HG02870 (cell line): ENCODE results near the gene IQGAP2.

Experiments used
- ATAC-seq: cut with Tn5 transposase; IDR thresholded peaks from one replicate; pipeline ENCODE4 v1.9.1; 2021; ENCODE audit warnings: mild to moderate bottlenecking, moderate library complexity; ENCODE audit not compliant: unreplicated experiment

IQGAP2 gene

GRCh38 chr5:76475936-76476335 lies 72.9 kb downstream of the IQGAP2 start:
- no peak for ATAC-seq

- no peak for ATAC-seq
Observed at GRCh38 chr5:76476474-76477038, 73.5 kb downstream of the IQGAP2 start.

- ATAC-seq: no peak
Observed at GRCh38 chr5:76477061-76477460, 74.0 kb downstream of the IQGAP2 start.

DNA sequence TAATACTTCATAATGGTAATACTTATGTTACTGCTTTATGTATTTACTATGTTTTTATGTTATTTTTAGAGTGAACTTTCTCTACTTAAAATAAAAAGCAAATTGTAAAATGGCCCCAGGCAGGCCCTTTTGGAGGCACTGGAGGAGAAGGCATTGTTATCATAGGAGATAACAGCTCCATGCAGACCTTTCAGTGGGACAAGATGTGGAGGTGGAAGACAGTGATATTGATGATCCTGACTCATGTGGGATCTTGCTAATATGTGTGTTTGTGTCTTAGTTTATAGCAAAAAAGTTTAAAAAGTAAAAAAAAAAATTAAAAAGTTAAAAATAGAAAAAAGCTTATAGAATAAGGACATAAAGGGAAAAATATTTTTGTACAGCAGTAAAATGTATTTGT lies 74.5 kb downstream of the IQGAP2 start:
- ATAC-seq: no peak

DNA sequence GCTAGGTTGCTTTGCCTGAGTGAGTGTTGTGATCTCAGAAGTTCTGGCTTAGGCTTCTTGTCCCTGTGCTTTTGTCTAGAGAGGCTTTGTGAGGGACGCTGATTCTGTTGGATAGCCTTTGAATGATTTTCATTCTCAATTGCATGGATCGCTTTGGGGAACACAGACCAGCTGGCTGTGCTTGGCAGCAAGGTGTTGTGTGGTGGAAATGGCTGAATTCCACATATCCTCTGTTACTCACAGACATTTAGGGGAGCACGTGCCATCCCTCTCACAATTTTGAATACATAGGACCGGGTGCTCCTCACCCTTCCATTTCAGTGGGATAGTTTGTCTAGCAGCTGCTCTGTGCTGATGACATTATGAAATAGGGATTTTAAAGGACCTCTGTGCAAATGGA lies 76.2 kb downstream of the IQGAP2 start:
- ATAC-seq: no peak

GRCh38 chr5:76479973-76480667 lies 77.0 kb downstream of the IQGAP2 start:
- no peak for ATAC-seq

GRCh38 chr5:76482984-76483383 lies 79.9 kb downstream of the IQGAP2 start:
- no peak for ATAC-seq

GRCh38 chr5:76483433-76483832 lies 80.3 kb downstream of the IQGAP2 start:
- ATAC-seq: no peak

- ATAC-seq: no peak
Observed at GRCh38 chr5:76483881-76484280, 80.8 kb downstream of the IQGAP2 start.

DNA sequence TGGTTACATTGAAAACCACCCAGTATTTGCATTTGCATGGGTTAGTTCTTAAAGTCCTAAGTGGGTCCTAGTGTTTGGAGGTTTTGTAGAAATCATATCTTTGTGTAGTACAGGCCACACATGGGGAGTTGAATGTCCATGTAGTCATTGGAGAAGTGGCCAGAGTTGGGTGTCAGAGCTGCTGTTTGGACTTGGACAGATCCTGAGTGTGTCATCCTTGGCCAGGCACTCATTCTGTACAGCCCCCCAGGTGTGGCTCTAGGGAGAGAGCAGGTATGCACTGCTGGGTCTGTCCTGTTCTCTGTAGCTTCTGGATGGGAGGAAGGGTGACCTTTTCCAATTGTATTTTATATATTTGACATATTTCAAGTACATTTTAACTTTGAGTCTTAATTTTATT lies 82.4 kb downstream of the IQGAP2 start:
- no peak for ATAC-seq

- no peak for ATAC-seq
Observed at GRCh38 chr5:76487386-76487785, 84.3 kb downstream of the IQGAP2 start.

DNA sequence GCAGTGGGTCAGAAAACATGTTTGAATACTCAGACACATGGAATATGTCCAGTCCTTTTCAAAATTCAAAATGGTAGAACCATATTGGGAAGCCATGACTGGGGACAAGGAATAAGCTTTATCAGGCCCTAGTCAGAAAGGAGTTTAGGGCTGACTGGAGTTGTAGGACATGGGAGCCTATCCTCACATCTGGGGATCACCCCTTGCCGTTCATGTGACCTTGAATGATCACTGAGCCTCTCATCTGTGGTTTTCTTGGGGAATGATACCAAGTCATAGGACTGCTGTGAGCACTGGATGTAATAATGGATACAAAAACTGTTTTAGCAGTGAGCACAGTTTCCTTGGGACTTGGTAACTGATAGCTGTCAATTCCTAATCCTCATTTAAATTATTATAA lies 84.7 kb downstream of the IQGAP2 start:
- ATAC-seq: no peak

DNA sequence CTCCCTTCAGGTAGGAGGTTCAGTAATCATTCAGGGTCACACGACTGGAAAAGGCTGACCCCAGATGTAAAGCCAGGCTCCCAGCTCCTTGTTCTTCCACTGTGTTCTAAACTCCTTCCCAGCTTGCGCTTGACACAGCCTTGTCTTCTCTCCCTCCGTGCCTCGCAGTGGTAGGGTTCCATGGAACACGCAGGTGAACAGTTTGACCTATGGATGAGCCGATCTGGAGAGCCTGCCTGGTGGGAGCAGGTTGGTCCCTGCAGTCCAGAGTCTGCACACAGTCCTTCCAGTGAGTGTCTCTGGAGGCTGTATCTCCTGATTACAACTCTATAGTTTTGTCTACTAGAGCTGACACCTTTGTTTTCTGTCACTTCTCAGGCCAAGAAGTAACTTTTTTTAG lies 85.9 kb downstream of the IQGAP2 start:
- no peak for ATAC-seq

GRCh38 chr5:76489877-76490688 lies 87.0 kb downstream of the IQGAP2 start:
- ATAC-seq: no peak

DNA sequence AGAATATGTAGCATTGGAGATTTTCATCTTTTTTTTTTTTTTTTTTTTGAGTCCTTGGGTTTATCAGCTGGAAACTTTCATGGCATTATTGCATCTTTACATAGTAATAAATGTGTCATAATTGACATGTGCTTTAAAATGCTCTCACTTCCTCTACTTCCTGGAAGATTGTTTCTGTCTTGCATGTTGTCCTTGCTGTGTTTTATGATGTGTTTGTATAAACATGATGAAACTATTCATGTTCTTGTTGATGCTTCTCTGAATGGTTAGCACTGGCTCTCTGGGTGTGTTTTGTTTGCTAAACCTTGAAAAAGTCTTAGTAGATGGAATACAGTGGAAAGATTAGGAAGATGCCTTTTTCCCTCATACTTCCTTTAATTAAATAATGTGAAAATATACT lies 87.9 kb downstream of the IQGAP2 start:
- ATAC-seq: no peak

DNA sequence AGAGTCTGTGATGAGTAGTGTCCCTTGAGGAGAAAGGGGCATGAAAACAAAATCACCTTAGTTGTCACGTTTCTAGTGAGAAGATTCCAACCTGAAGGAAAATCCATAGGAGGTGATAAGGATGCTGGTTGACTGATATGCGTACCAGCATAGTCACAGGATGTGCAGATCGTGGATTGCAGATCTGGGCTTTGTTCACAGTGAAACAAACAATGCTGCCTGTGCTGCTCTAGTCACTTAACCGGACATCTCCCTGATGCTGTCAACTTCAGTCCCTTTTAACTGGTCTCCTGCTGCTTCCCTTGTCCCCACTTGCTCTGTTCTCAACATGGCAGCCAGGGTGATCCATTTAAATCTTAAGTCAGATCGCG lies 89.7 kb downstream of the IQGAP2 start:
- ATAC-seq: no peak

GRCh38 chr5:76493190-76493837 lies 90.2 kb downstream of the IQGAP2 start:
- ATAC-seq: no peak

GRCh38 chr5:76494201-76494600 lies 91.1 kb downstream of the IQGAP2 start:
- no peak for ATAC-seq

DNA sequence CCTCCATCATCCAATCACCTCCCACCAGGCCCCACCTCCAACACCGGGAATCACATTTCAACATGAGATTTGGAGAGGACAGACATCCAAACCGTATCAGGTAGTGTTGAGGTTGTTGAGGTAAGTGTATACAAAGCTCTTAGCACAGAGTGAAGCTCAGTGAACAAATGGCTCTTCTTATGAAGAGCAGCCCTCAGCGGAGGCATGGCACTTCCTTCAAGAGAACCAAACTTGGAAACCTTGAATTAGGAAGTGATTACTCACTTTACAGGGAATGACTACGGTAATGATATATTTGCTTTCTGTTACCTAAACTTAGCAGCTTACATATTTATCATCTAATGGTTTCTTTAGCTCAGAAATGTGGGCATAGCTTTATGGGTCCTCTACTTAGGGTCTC lies 92.8 kb downstream of the IQGAP2 start:
- no peak for ATAC-seq

DNA sequence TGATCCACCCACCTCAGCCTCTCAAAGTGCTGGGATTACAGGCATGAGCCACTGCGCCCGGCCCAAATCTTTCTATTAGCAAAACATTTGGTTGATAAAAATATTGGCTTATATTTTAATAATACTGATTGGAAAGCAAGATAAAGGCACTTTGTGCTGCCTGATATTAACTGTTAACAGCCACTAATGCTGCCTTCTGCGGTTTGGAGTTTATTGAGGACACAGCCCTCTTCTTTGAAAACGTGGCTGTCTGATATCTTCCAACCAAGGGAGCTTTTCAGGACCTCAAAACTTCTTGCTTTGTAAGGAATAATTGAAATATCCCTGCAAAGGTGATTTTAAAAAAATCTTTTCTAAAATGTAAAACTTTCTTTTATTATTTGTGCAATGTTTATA lies 94.0 kb downstream of the IQGAP2 start:
- ATAC-seq: no peak

DNA sequence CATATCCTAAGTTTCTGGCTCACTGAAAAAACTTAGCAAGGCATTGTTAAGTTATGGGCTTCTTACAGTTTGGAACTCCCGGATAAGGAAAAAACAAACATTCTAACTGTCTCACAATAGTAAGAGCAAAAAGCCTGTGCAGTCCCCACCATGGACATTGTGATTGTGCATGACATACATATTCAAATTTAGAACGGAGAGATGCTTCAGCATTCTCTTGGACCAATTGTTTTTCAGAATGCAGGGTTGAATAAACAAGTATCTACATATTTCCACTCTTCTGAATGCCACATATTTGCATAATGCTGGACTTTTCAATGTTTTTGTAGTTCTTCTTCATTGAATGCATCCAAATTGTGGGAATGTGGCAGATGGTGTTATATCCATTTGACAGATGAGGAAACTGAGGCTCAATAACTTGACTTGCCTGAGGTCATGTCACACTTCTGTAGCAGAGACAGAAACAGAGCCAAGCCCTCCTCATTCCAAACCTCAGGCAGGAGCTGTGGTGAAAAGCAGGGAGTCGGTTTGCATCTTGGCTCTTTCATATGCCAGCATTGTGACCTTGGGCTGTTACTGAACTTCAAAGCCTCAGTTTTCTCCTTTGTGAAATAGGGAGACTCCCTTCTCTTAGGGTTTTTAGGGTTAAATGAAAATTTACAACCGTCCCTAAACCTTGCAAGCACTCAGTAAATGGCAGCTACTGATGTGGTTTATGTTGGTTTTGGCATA lies 95.1 kb downstream of the IQGAP2 start:
- no peak for ATAC-seq
